Fibroblast of mammary gland (primary cell): Measurements from ENCODE around the gene PRB3.

ENCODE experiments used
- DNase-seq: peaks from one replicate; pipeline ENCODE4 v3.0.0-alpha.2; 2010; ENCODE audit warnings: low read depth
- H3K4me3 ChIP-seq: 2 replicates; pipeline ENCODE4 v1.5.1; 2011; ENCODE audit warnings: low read depth, mild to moderate bottlenecking, low read length, moderate library complexity; ENCODE audit not compliant: control insufficient read depth
- CTCF ChIP-seq: conservative IDR thresholded peaks from 2 replicates; pipeline ENCODE4 v1.5.1; 2011; ENCODE audit warnings: low read depth, low read length, inconsistent platforms; ENCODE audit not compliant: control insufficient read depth, insufficient read depth

PRB3 gene

GRCh38 chr12:11269607-11270006, at the start of gene PRB3:
Gene PRB3, minus strand, starts transcription at chr12:11269707. Its CDS starts 38 bp downstream, at chr12:11269669.
- DNase-seq: no peak
- H3K4me3 ChIP-seq: no peak within 1 kb of the TSS
- TF ChIP-seq CTCF: no peak

DNA sequence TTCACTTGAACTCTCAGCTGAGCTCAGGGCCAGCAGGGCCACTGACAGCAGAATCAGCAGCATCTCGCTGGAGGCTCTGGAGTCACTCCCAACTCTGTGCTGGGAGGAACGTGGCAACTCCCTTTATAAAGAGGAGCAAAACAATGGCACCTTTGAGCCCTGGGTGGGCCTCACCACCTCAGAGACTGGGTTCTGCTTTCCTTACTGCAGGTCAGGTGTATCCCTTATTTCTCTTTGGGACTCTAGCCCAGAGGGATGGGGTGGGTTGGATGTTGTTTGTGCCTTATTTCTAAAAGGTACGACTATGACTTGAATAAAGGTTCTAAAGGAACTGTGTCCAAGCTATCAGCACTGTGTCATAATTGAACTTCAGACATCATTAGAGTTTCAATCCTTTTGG, 40.8 kb upstream of the PRB3 start, which contains the start of gene PRB4:
PRB4 (minus strand) TSS at position 101 of the 400 bp plus-strand sequence; CDS start at position 63, 38 bp downstream.
- no peak for TF ChIP-seq CTCF
- no peak for DNase-seq

DNA sequence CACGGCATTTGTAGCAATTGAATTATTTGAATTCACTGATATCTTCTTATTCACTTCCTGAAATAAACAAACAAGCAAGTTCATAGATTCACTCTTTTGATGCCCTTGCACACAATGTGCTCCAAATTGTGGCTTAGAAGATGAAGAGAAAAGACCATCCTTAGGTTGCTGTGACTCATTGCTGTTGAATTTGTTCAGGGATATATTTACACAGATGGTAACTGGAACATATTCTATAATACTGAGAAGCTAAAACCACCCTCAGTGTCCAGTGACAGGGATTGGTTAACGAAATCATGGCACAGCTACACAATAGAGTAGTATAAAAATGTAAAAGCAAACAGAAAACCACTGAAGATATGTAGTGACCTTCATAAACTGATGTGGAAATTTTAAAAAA, 37.6 kb upstream of the PRB3 start:
- no peak overlapping the region for H3K4me3 ChIP-seq
- no peak for DNase-seq
- TF ChIP-seq CTCF: no peak

More for the DNA sequence above, 40.8 kb upstream of the PRB3 start, which contains the start of gene PRB4:
- H3K4me3 ChIP-seq: no peak within 1 kb of the TSS

GRCh38 chr12:11273449-11273848, 3.9 kb upstream of the PRB3 start:
- H3K4me3 ChIP-seq: no peak overlapping the region
- no peak for TF ChIP-seq CTCF
- DNase-seq: no peak

DNA sequence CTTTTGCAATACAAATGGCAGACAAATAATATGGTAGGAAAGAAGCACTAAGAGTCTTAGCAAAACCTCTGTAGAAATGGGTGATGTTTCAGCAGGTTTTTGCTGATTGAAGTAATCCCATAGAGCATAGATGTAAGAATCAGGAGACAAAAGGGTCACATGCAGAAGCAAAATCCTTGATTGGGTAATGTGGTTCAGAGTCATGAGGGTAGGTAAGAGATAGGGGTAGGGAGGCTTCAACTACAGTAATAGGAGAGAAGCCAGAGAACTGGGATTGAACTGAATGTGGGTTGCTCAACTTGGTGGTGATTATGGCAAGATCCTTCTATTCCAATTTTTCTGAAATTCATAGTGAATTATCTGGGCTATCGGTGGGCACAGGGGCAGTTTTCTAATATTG, 5.0 kb downstream of the PRB3 start:
- no peak for TF ChIP-seq CTCF
- DNase-seq: no peak
- H3K4me3 ChIP-seq: no peak overlapping the region

DNA sequence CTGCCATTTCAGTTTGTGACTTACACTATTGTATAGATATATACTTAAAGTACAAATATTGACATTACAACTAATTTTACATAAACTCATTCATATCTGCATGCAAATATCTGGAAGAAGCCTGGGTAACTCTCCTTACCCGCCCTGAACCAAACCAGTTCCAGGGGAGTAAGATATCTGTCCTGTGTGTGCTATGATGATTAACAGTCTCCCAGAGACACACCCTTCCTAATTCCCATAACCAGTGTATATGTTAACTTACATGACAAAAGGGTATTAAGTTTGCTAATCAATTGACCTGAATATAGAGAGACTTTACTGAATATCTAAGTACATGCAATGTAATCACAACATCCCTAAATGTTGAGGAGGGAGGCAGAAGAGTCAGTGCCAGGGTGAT, 23.0 kb downstream of the PRB3 start:
- DNase-seq: no peak
- H3K4me3 ChIP-seq: no peak overlapping the region
- TF ChIP-seq CTCF: no peak

DNA sequence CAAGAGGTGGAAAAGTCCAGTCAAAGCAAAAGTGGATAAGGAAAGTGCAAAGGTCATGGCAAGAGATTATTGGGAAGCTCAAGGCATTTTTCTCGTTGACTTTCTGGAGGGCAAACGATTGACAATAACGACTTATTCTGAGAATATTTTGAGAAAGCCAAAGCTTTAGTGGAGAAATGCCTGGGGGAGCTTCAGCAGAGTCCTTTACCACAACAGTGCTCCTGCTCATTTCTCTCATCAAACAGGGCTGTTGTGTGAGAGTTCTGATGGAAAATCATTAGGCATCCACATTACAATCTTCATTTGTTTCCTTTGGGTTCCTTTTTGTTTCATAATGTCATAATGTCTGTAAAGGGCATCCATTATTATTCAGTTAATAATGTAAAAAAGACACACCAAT, 26.9 kb downstream of the PRB3 start:
- no peak for TF ChIP-seq CTCF
- H3K4me3 ChIP-seq: no peak overlapping the region
- no peak for DNase-seq
